Measurements from ENCODE around the gene SLC66A2. TPM values are rescaled to one million over a fixed set of nuclear protein-coding genes. Genes with fewer than 3 reads are reported as not detected.

SLC66A2 gene
- total and polyA plus RNA-seq, 10 of the 15 experiments (the other 5 are each of a cell fraction or from before 2014, with no cell fraction given) = 0.69 to 42.5 (median 14.8) TPM

- H3K4me3 ChIP-seq = no peak overlapping the region
- H3K27me3 ChIP-seq (replicated peaks in 1 of 2; ENCODE audit: control insufficient read depth in 2 of 2, insufficient read depth in 2 of 2, low read length in 1 of 2) = no peaks in the 10 kb centered on the region
- no peak overlapping the region for H3K9ac ChIP-seq (ENCODE audit: control insufficient read depth, insufficient read depth, low read length)
- intact Hi-C loops (cut with micrococcal nuclease; ENCODE audit: unreplicated experiment) = no loop called here
- no peaks in the 10 kb centered on the region for H3K4me1 ChIP-seq (ENCODE audit: control insufficient read depth, insufficient read depth, low read length)
- TF ChIP-seq WRNIP1 (IDR thresholded peaks at IDR 0.05; ENCODE audit: borderline replicate concordance, low read depth, low read length) = no peak
- TF ChIP-seq POU2F2 (IDR thresholded peaks at IDR 0.05; ENCODE audit: borderline replicate concordance, low read depth, low read length) = no peak
- TF ChIP-seq CHD1 (IDR thresholded peaks at IDR 0.05; ENCODE audit: low read depth, low read length) = no peak
- TF ChIP-seq TCF3 (IDR thresholded peaks at IDR 0.05; ENCODE audit: borderline replicate concordance, insufficient read depth, low read depth, low read length) = no peak
- TF ChIP-seq ZBTB40 (IDR thresholded peaks at IDR 0.05; ENCODE audit: borderline replicate concordance) = no peak
- no peak for TF ChIP-seq SREBF1 (IDR thresholded peaks at IDR 0.05; ENCODE audit: low read length)
- no peak for TF ChIP-seq NR2C1 (IDR thresholded peaks at IDR 0.05)
- no peak for TF ChIP-seq PRDM15 (CRISPR knock-in tag; IDR thresholded peaks at IDR 0.05)
- TF ChIP-seq ZSCAN29 (IDR thresholded peaks at IDR 0.05) = no peak
- no peak for TF ChIP-seq RFX5 (IDR thresholded peaks at IDR 0.05; ENCODE audit: low read depth, low read length)
- no peak for TF ChIP-seq KDM1A (IDR thresholded peaks at IDR 0.05; ENCODE audit: borderline replicate concordance)
- TF ChIP-seq BCL11A (IDR thresholded peaks at IDR 0.05; ENCODE audit: low read depth, low read length) = no peak
- no peak for TF ChIP-seq MTA3 (IDR thresholded peaks at IDR 0.05; ENCODE audit: borderline replicate concordance, low read length)
- no peak for TF ChIP-seq LARP7 (IDR thresholded peaks at IDR 0.05)
- TF ChIP-seq RBBP5 (conservative IDR thresholded peaks at IDR 0.05) = no peak
- no peak for TF ChIP-seq SMAD5 (IDR thresholded peaks at IDR 0.05; ENCODE audit: low read depth)
- TF ChIP-seq FOXK2 (IDR thresholded peaks at IDR 0.05) = no peak
- no peak for TF ChIP-seq TBL1XR1 (IDR thresholded peaks at IDR 0.05; ENCODE audit: low read depth, low read length)
- TF ChIP-seq ETV6 (conservative IDR thresholded peaks at IDR 0.05 in 1 of 2, IDR thresholded peaks at IDR 0.05 in 1 of 2; ENCODE audit: borderline replicate concordance in 1 of 2, low read depth in 1 of 2) = no peak
- TF ChIP-seq IKZF1 (conservative IDR thresholded peaks at IDR 0.05) = no peak
- no peak overlapping the region for H3K4me2 ChIP-seq (ENCODE audit: control insufficient read depth, insufficient read depth)
- H2AFZ ChIP-seq (ENCODE audit: control insufficient read depth, low read depth, low read length) = no peak overlapping the region
- 69% methylated on average over 16 of the region's 16 CpGs for WGBS (ENCODE audit: insufficient coverage, insufficient replicate concordance, low lambda C conversion rate, missing lambda C conversion rate)
- ChIA-PET RAD21 (ENCODE audit: unreplicated experiment) (no interaction called here), POLR2A (no interaction called here), CTCF (no interaction called here), SMC1A (ENCODE audit: uncharacterized antibody, unreplicated experiment) (no interaction called here)
- no peaks in the 10 kb centered on the region for H4K20me1 ChIP-seq (ENCODE audit: control insufficient read depth, insufficient read depth)
- no peak for DNase-seq (ENCODE audit: low read depth, low spot score)
- no peaks in the 10 kb centered on the region for H3K79me2 ChIP-seq (ENCODE audit: control insufficient read depth, insufficient read depth, low read length)
- H3K36me3 ChIP-seq (ENCODE audit: control insufficient read depth in 2 of 2, insufficient read depth in 2 of 2, low read length in 1 of 2) = no peaks in the 10 kb centered on the region
- no peaks in the 10 kb centered on the region; the same call in 2 of the 3 replicates for H3K9me3 ChIP-seq (replicated peaks; ENCODE audit: control insufficient read depth, insufficient read depth, low read length)
- ATAC-seq = no peak
- FAIRE-seq = no peak
- no peak overlapping the region for H3K27ac ChIP-seq (ENCODE audit: control insufficient read depth, insufficient read depth)
- no TSS peak for BruUV-seq (replicated peaks)
- in situ Hi-C loops (cut with MboI) = no loop called here
These were observed 75.0 kb downstream of the SLC66A2 start for GRCh38 chr18:79876497-79876896.

All from GM12878 (cell line).